ENCODE measurements around the gene ARHGAP31.
A peak's percentile ranks its signal among the peaks of the same experiment; 100 is the strongest.

The ARHGAP31 gene

DNA sequence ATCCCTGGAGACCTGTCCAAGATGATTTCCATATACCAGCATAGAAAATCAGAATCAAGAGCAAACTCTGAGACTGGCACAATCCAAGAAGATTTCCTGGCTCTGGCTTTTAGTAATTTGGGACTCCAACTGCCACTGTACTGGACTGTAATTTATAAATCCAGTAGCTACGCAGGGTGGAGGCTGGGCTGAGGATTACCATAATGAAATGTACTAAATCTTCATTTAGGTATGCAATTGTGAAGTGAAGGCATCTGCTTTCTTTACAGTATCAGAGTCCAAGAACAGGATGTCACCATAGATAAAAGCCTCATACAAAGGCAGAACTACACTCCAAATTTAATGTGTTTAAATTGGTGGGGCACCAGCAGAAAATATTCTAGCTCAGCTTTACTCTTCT lies 122.7 kb downstream of the ARHGAP31 start:
- no peak overlapping the region for H3K4me3 Mint-ChIP-seq
- H3K27me3 Mint-ChIP-seq, result no peaks in the 10 kb centered on the region
- DNase-seq (no peak), ATAC-seq (replicated peaks) (no peak)
- H3K36me3 Mint-ChIP-seq, result peaks cover 33 to 35% of the 10 kb centered on the region in 2 donors
- no peaks in the 10 kb centered on the region for H3K4me1 Mint-ChIP-seq
- no peaks in the 10 kb centered on the region for H3K9me3 Mint-ChIP-seq
- no peak overlapping the region for H3K27ac Mint-ChIP-seq

- no peaks in the 10 kb centered on the region for H3K27me3 Mint-ChIP-seq
- no peak overlapping the region for H3K27ac Mint-ChIP-seq
- ATAC-seq (replicated peaks), result no peak
- H3K36me3 Mint-ChIP-seq, result peaks cover 29 to 32% of the 10 kb centered on the region in 2 donors
- DNase-seq, result no peak
- H3K9me3 Mint-ChIP-seq, result no peaks in the 10 kb centered on the region
- no peaks in the 10 kb centered on the region for H3K4me1 Mint-ChIP-seq
- no peak overlapping the region for H3K4me3 Mint-ChIP-seq
Observed at GRCh38 chr3:119417771-119418512, 123.8 kb downstream of the ARHGAP31 start.

- Mint-ChIP-seq H3K4me1 (no peaks in the 10 kb centered on the region), H3K36me3 (peaks cover 29 to 32% of the 10 kb centered on the region in 2 donors), H3K4me3 (no peak overlapping the region), H3K9me3 (no peaks in the 10 kb centered on the region), H3K27ac (no peak overlapping the region), H3K27me3 (no peaks in the 10 kb centered on the region)
- ATAC-seq (replicated peaks) (no peak), DNase-seq (no peak)
Observed at GRCh38 chr3:119418641-119419040, 124.5 kb downstream of the ARHGAP31 start.

- Mint-ChIP-seq H3K9me3 (no peaks in the 10 kb centered on the region), H3K4me3 (no peak overlapping the region), H3K36me3 (peaks cover 18 to 19% of the 10 kb centered on the region in 2 donors), H3K27me3 (no peaks in the 10 kb centered on the region), H3K4me1 (no peaks in the 10 kb centered on the region), H3K27ac (no peak overlapping the region)
- no peak for DNase-seq
- no peak for ATAC-seq (replicated peaks)
Observed at GRCh38 chr3:119420196-119420595, 126.0 kb downstream of the ARHGAP31 start.

DNA sequence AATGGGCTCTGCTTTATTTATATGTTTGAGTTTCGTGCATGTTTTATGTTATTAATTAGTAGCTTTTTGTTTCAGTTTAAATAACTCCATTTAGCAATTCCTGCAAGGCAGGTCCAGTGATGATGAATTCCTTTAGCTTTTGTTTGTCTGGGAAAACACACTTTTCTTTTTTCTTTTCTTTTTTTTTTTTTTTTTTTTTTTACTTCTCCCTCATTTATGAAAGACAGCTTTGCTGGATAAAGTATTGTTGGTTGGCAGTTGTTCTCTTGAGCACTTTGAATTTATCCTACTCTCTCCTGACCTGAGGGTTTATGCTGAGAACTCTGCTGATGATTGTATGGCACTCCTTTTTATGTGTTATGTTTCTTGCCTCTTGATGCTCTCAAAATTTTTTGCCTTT lies 133.5 kb downstream of the ARHGAP31 start:
- Mint-ChIP-seq H3K4me3 (no peak overlapping the region), H3K36me3 (peaks cover 46 to 59% of the 10 kb centered on the region in 2 donors), H3K4me1 (no peaks in the 10 kb centered on the region), H3K9me3 (peaks cover 26 to 29% of the 10 kb centered on the region in 2 donors), H3K27ac (no peak overlapping the region), H3K27me3 (no peaks in the 10 kb centered on the region)
- ATAC-seq (replicated peaks) (no peak), DNase-seq (no peak)

DNA sequence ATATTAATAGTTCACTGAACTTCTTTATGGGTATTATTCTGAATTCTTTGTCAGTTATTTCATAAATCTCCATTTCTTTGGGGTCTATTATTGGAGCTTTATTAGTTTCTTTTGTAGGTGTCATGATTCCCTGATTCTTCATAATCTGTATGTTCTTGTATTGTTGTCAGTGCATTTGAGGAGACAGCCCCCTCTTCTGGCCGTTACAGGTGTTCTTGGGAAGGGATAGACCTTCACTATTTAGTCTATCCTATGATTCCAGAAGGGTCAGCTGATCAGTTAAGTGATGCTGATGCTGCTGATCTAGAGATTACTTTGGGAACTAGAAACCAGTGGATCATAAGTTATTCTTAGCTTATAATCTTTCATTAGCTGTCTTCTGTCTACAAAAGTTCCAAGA lies 134.4 kb downstream of the ARHGAP31 start:
- H3K27ac Mint-ChIP-seq, result no peak overlapping the region
- DNase-seq (no peak), ATAC-seq (replicated peaks) (no peak)
- no peaks in the 10 kb centered on the region for H3K27me3 Mint-ChIP-seq
- H3K36me3 Mint-ChIP-seq, result peaks cover 51 to 66% of the 10 kb centered on the region in 2 donors
- peaks cover 26 to 29% of the 10 kb centered on the region in 2 donors for H3K9me3 Mint-ChIP-seq
- H3K4me1 Mint-ChIP-seq, result no peaks in the 10 kb centered on the region
- H3K4me3 Mint-ChIP-seq, result no peak overlapping the region

DNA sequence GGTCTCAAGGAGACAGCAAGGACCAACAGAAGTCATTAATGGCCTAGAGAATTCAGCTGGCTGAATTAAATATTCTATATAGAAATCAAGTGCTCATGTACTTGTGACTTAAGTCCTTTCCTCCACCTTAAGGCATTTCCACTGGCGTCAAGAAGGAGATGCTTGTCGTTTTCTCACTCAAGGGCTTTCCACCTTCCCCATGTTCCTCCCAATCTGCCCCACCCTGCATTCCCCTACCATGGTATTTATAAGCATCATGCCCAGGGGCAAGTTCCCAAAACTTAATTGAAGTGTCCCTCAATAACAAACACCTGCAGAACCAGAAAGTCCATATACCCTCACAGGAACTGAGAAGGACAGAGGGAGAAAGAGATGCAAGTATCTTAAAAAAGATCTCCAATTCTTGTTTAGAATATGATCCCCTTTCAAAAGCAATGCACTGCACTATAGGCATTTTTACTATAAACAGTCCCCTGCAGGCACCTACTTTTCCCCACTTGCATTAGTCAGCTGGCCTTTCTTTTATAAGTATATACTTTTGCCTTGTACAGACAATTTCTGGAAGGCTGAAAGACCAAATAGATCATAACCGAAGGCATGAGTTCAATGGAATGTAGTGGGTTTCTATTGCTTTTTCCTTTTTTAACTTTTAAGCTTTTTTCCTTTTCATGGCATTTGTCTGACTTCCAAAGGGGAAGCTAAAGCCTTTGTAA lies 139.6 kb downstream of the ARHGAP31 start:
- Mint-ChIP-seq H3K9me3 (peaks cover 5 to 11% of the 10 kb centered on the region in 2 donors), H3K36me3 (peaks cover 75 to 90% of the 10 kb centered on the region in 2 donors), H3K4me3 (no peak overlapping the region), H3K27ac (no peak overlapping the region), H3K4me1 (no peaks in the 10 kb centered on the region), H3K27me3 (no peaks in the 10 kb centered on the region)
- DNase-seq, result no peak
- ATAC-seq (replicated peaks), result no peak

DNA sequence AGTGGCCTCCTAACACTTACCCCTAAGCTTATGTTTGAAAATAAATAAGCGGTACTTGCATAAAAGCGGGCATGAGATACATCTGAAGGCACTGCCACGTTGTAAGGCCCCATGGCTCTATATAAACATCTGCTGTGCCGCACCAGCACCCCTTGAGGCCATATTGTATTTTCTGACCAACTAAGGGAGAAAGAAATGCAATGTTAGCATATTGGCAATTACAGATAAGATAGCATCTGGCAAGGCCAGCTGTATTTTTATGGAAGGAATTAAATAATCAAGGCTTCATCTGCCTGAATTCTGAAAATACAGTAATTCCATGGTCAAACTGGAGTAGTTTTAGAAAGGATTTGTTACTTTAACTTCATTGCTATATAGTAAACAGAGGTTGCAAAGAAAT lies 140.5 kb downstream of the ARHGAP31 start:
- no peaks in the 10 kb centered on the region for H3K4me1 Mint-ChIP-seq
- H3K27ac Mint-ChIP-seq, result no peak overlapping the region
- no peaks in the 10 kb centered on the region for H3K27me3 Mint-ChIP-seq
- H3K9me3 Mint-ChIP-seq, result peaks cover 0 to 7% of the 10 kb centered on the region in 2 donors
- ATAC-seq (replicated peaks), result no peak
- H3K4me3 Mint-ChIP-seq, result no peak overlapping the region
- peaks cover 69 to 82% of the 10 kb centered on the region in 2 donors for H3K36me3 Mint-ChIP-seq
- no peak for DNase-seq

DNA sequence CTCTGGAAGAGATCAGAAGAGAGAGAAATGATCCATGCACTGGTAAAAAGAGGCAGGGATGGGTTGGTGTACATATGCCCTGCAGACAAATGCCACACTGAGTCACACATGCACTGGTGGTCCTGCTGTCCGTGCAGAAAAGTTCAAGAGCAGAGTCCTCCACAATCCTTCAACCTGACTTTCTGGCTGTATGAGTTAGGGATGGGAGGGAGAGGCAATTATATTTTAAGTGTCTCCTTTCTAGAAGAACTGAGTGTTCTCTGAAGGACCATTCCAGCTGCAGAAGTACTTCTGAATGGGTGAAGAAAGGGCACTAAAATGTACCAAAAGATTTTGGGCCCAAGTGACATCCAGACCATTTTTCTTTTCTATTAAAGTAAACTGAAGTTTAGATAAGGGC lies 142.8 kb downstream of the ARHGAP31 start:
- H3K36me3 Mint-ChIP-seq, result peaks cover 67 to 78% of the 10 kb centered on the region in 2 donors
- H3K9me3 Mint-ChIP-seq, result no peaks in the 10 kb centered on the region
- H3K4me1 Mint-ChIP-seq, result no peaks in the 10 kb centered on the region
- no peak overlapping the region for H3K4me3 Mint-ChIP-seq
- H3K27ac Mint-ChIP-seq, result no peak overlapping the region
- ATAC-seq (replicated peaks) (no peak), DNase-seq (no peak)
- H3K27me3 Mint-ChIP-seq, result no peaks in the 10 kb centered on the region

DNA sequence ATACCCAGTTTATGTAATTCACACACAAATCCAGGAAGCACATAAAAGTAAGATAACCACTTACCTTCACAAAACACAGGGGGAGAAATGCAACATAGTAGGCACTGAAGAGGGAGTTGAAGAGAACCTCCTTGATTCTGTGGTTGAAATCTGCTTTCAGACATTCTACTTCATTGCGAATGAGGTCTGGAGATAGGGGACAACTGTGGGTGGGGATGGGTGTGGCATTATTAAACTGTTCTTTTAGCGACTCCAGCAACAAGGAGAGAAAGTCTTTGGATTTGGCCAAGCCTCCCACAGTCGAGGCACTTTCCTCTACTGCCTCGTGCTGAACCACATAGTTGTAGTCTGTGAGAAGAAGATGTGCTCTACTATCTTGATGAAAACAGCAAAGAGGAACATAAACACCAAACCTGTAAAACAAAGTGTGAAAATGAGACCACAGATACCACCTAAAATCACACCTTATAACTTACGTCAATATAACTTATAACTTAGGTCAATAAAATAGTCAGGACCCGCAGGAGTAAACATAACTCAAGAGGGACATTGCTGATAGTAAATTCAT lies 143.6 kb downstream of the ARHGAP31 start:
- no peak for ATAC-seq (replicated peaks)
- Mint-ChIP-seq H3K4me1 (no peaks in the 10 kb centered on the region), H3K27me3 (no peaks in the 10 kb centered on the region), H3K27ac (no peak overlapping the region), H3K4me3 (no peak overlapping the region), H3K9me3 (no peaks in the 10 kb centered on the region), H3K36me3 (peaks cover 70 to 79% of the 10 kb centered on the region in 2 donors)
- no peak for DNase-seq

DNA sequence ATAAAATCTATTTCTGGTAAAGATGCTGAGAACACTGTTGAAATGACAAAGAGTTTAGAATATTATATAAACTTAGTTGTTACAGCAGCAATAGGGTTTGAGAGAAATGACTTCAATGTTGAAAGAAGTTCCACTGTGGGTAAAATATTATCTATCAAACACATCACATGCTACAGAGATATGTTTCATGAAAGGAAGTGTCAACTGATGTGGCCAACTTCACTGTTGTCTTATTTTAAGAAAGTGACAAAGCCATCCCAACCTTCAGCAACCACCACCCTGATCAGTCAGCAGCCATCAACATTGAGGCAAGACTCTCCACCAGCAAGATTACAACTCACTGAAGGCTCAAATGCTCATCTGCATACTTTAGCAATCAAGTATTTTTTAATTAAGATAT lies 149.0 kb downstream of the ARHGAP31 start:
- Mint-ChIP-seq H3K9me3 (no peaks in the 10 kb centered on the region), H3K4me1 (no peaks in the 10 kb centered on the region), H3K36me3 (peaks cover 35 to 47% of the 10 kb centered on the region in 2 donors), H3K27ac (no peak overlapping the region), H3K27me3 (no peaks in the 10 kb centered on the region), H3K4me3 (no peak overlapping the region)
- DNase-seq (no peak), ATAC-seq (replicated peaks) (no peak)

DNA sequence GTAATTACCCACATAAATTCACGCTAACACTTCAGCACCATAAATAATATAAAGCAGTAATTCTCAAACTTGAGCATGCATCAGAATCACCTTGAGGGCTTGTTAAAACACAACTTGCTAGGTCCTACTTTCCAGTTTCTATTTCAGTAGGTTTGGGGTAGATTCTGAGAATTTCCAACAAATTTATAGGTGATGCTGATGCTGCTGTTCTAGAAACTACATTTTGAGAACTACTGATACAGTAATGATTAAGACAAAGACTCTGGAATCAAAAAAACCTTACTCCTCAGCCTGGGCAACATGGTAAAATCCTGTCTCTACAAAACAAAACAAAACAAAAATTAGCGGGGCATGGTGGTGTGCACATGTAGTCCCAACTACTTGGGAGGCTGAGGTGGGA lies 150.4 kb downstream of the ARHGAP31 start:
- no peak overlapping the region for H3K4me3 Mint-ChIP-seq
- ATAC-seq (replicated peaks), result no peak
- no peaks in the 10 kb centered on the region for H3K9me3 Mint-ChIP-seq
- peaks cover 32 to 43% of the 10 kb centered on the region in 2 donors for H3K36me3 Mint-ChIP-seq
- no peaks in the 10 kb centered on the region for H3K27me3 Mint-ChIP-seq
- no peak overlapping the region for H3K27ac Mint-ChIP-seq
- DNase-seq, result no peak
- H3K4me1 Mint-ChIP-seq, result no peaks in the 10 kb centered on the region

GRCh38 chr3:119453822-119454221 lies 159.6 kb downstream of the ARHGAP31 start:
- no peaks in the 10 kb centered on the region for H3K9me3 Mint-ChIP-seq
- H3K4me1 Mint-ChIP-seq, result peaks cover 10 to 18% of the 10 kb centered on the region in 2 donors
- ATAC-seq (replicated peaks) (no peak), DNase-seq (no peak)
- peaks cover 31 to 54% of the 10 kb centered on the region in 2 donors for H3K36me3 Mint-ChIP-seq
- no peaks in the 10 kb centered on the region for H3K27me3 Mint-ChIP-seq
- no peak overlapping the region for H3K27ac Mint-ChIP-seq
- H3K4me3 Mint-ChIP-seq, result no peak overlapping the region

- Mint-ChIP-seq H3K4me1 (peaks cover 12 to 23% of the 10 kb centered on the region in 2 donors), H3K27ac (no peak overlapping the region), H3K27me3 (no peaks in the 10 kb centered on the region), H3K9me3 (no peaks in the 10 kb centered on the region), H3K36me3 (peaks cover 37 to 56% of the 10 kb centered on the region in 2 donors), H3K4me3 (no peak overlapping the region)
- DNase-seq (no peak), ATAC-seq (replicated peaks) (no peak)
Observed at GRCh38 chr3:119456469-119456868, 162.3 kb downstream of the ARHGAP31 start.

DNA sequence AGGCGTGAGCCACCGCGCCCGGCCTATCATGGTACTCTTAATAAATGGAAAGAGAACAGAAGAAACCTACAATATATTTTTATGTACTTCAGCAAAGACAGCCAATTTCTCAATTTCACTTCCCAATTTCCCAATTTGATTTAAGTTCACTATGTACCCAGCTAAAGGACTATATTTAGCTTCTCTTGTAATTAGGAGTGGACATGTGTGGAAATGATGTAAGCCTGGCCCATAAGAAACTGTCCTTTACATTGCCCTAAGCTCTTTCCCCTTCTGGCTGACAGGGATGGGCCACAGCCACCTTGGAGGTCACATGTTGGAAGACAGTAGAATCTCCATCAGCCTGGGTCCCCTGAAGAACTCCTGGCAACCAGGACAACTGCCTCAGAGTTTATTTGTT lies 163.1 kb downstream of the ARHGAP31 start:
- Mint-ChIP-seq H3K27ac (peak overlapping the region; percentile 42), H3K4me3 (no peak overlapping the region), H3K9me3 (no peaks in the 10 kb centered on the region), H3K36me3 (peaks cover 37 to 56% of the 10 kb centered on the region in 2 donors), H3K27me3 (no peaks in the 10 kb centered on the region), H3K4me1 (peaks cover 14 to 29% of the 10 kb centered on the region in 2 donors)
- ATAC-seq (replicated peaks), result no peak
- DNase-seq, result no peak
